Measurements from ENCODE around the gene COL27A1.

COL27A1 gene

GRCh38 chr9:114228016-114228808 lies 72.9 kb downstream of the COL27A1 start:
- Histone ChIP-seq H2AK5ac (ENCODE audit: low read depth, low read length) (peak overlapping the region; percentile 70), H3K23ac (ENCODE audit: low read depth, low read length, poor library complexity) (no peak overlapping the region), H2BK12ac (ENCODE audit: low read length) (no peak overlapping the region), H3K79me1 (ENCODE audit: low read depth, low read length) (no peaks in the 10 kb centered on the region), H3K27me3 (ENCODE audit: control insufficient read depth in 3 of 3, insufficient read depth in 3 of 3, low read depth in 1 of 3, low read length in 3 of 3) (no peaks in the 10 kb centered on the region), H3K9ac (ENCODE audit: low read depth, low read length, poor library complexity) (peak overlapping the region; percentile 9), H4K91ac (ENCODE audit: low read depth, low read length, poor library complexity) (no peak overlapping the region), H3K4me1 (ENCODE audit: control insufficient read depth in 2 of 2, insufficient read depth in 1 of 2, low read depth in 1 of 2, low read length in 2 of 2) (peaks cover 24 to 52% of the 10 kb centered on the region in 2 donors), H3K27ac (replicated peaks; ENCODE audit: low read length) (no peak overlapping the region), H3K9me3 (replicated peaks in 1 of 2; ENCODE audit: control insufficient read depth in 2 of 2, insufficient read depth in 1 of 2, low read depth in 1 of 2, low read length in 2 of 2) (no peaks in the 10 kb centered on the region), H2BK15ac (ENCODE audit: low read length) (no peak overlapping the region), H3K4ac (ENCODE audit: low read length) (no peak overlapping the region), H3K36me3 (replicated peaks in 1 of 2; ENCODE audit: control insufficient read depth in 2 of 2, insufficient read depth in 2 of 2, low read length in 2 of 2) (no peaks in the 10 kb centered on the region), H3K14ac (ENCODE audit: low read length) (no peak overlapping the region), H3K4me2 (ENCODE audit: insufficient read depth, low read length, poor library complexity, severe bottlenecking) (no peak overlapping the region), H2BK120ac (ENCODE audit: low read depth, low read length) (no peak overlapping the region), H3K4me3 (ENCODE audit: low read length in 2 of 2) (no peak overlapping the region), H2AFZ (ENCODE audit: low read length) (peak overlapping the region; percentile 11), H3K18ac (ENCODE audit: low read length) (peak overlapping the region; percentile 24), H4K8ac (ENCODE audit: low read depth, low read length) (no peak overlapping the region), H2BK5ac (ENCODE audit: low read length) (peak overlapping the region; percentile 15)
- WGBS, 2 donors (ENCODE audit: extremely low coverage in 2 of 2, insufficient read length in 2 of 2, insufficient replicate concordance in 1 of 2), result no CpG with 5 or more reads among the region's 17 CpGs
- DNase-seq (ENCODE audit: low spot score), result no peak

- Histone ChIP-seq H3K4me1 (ENCODE audit: control insufficient read depth in 2 of 2, insufficient read depth in 1 of 2, low read depth in 1 of 2, low read length in 2 of 2) (peaks cover 22 to 47% of the 10 kb centered on the region in 2 donors), H3K4ac (ENCODE audit: low read length) (no peak overlapping the region), H3K18ac (ENCODE audit: low read length) (no peak overlapping the region), H4K91ac (ENCODE audit: low read depth, low read length, poor library complexity) (no peak overlapping the region), H2BK120ac (ENCODE audit: low read depth, low read length) (no peak overlapping the region), H2BK12ac (ENCODE audit: low read length) (no peak overlapping the region), H3K4me3 (ENCODE audit: low read length in 2 of 2) (no peak overlapping the region), H3K27me3 (ENCODE audit: control insufficient read depth in 3 of 3, insufficient read depth in 3 of 3, low read depth in 1 of 3, low read length in 3 of 3) (no peaks in the 10 kb centered on the region), H3K23ac (ENCODE audit: low read depth, low read length, poor library complexity) (no peak overlapping the region), H3K14ac (ENCODE audit: low read length) (no peak overlapping the region), H2BK15ac (ENCODE audit: low read length) (no peak overlapping the region), H3K36me3 (replicated peaks in 1 of 2; ENCODE audit: control insufficient read depth in 2 of 2, insufficient read depth in 2 of 2, low read length in 2 of 2) (no peaks in the 10 kb centered on the region), H2BK5ac (ENCODE audit: low read length) (no peak overlapping the region), H2AFZ (ENCODE audit: low read length) (no peak overlapping the region), H3K9ac (ENCODE audit: low read depth, low read length, poor library complexity) (no peak overlapping the region), H3K9me3 (replicated peaks in 1 of 2; ENCODE audit: control insufficient read depth in 2 of 2, insufficient read depth in 1 of 2, low read depth in 1 of 2, low read length in 2 of 2) (no peaks in the 10 kb centered on the region), H2AK5ac (ENCODE audit: low read depth, low read length) (no peak overlapping the region), H3K79me1 (ENCODE audit: low read depth, low read length) (no peaks in the 10 kb centered on the region), H3K4me2 (ENCODE audit: insufficient read depth, low read length, poor library complexity, severe bottlenecking) (no peak overlapping the region), H3K27ac (replicated peaks; ENCODE audit: low read length) (no peak overlapping the region), H4K8ac (ENCODE audit: low read depth, low read length) (no peak overlapping the region)
- DNase-seq (ENCODE audit: low spot score), result no peak
- no CpG with 5 or more reads among the region's 6 CpGs for WGBS, 2 donors (ENCODE audit: extremely low coverage in 2 of 2, insufficient read length in 2 of 2, insufficient replicate concordance in 1 of 2)
These were observed 74.0 kb downstream of the COL27A1 start for GRCh38 chr9:114229295-114229694.

- Histone ChIP-seq H3K4ac (ENCODE audit: low read length) (no peak overlapping the region), H3K4me2 (ENCODE audit: insufficient read depth, low read length, poor library complexity, severe bottlenecking) (no peak overlapping the region), H4K91ac (ENCODE audit: low read depth, low read length, poor library complexity) (no peak overlapping the region), H2BK12ac (ENCODE audit: low read length) (no peak overlapping the region), H3K9me3 (replicated peaks in 1 of 2; ENCODE audit: control insufficient read depth in 2 of 2, insufficient read depth in 1 of 2, low read depth in 1 of 2, low read length in 2 of 2) (no peaks in the 10 kb centered on the region), H3K79me1 (ENCODE audit: low read depth, low read length) (no peaks in the 10 kb centered on the region), H3K18ac (ENCODE audit: low read length) (peak overlapping the region; percentile 9), H3K14ac (ENCODE audit: low read length) (peak overlapping the region; percentile 2), H3K27me3 (ENCODE audit: control insufficient read depth in 3 of 3, insufficient read depth in 3 of 3, low read depth in 1 of 3, low read length in 3 of 3) (no peaks in the 10 kb centered on the region), H3K9ac (ENCODE audit: low read depth, low read length, poor library complexity) (no peak overlapping the region), H2AK5ac (ENCODE audit: low read depth, low read length) (peak overlapping the region; percentile 25), H3K36me3 (replicated peaks in 1 of 2; ENCODE audit: control insufficient read depth in 2 of 2, insufficient read depth in 2 of 2, low read length in 2 of 2) (no peaks in the 10 kb centered on the region), H4K8ac (ENCODE audit: low read depth, low read length) (no peak overlapping the region), H2AFZ (ENCODE audit: low read length) (no peak overlapping the region), H3K4me3 (ENCODE audit: low read length in 2 of 2) (no peak overlapping the region), H3K27ac (replicated peaks; ENCODE audit: low read length) (no peak overlapping the region), H2BK15ac (ENCODE audit: low read length) (no peak overlapping the region), H3K23ac (ENCODE audit: low read depth, low read length, poor library complexity) (no peak overlapping the region), H3K4me1 (ENCODE audit: control insufficient read depth in 2 of 2, insufficient read depth in 1 of 2, low read depth in 1 of 2, low read length in 2 of 2) (peaks cover 23 to 45% of the 10 kb centered on the region in 2 donors), H2BK120ac (ENCODE audit: low read depth, low read length) (no peak overlapping the region), H2BK5ac (ENCODE audit: low read length) (no peak overlapping the region)
- no CpG with 5 or more reads among the region's 8 CpGs for WGBS, 2 donors (ENCODE audit: extremely low coverage in 2 of 2, insufficient read length in 2 of 2, insufficient replicate concordance in 1 of 2)
- DNase-seq (ENCODE audit: low spot score), result no peak
These were observed 74.7 kb downstream of the COL27A1 start for GRCh38 chr9:114230068-114230467.

GRCh38 chr9:114231273-114231672 lies 75.9 kb downstream of the COL27A1 start:
- Histone ChIP-seq H3K9me3 (replicated peaks in 1 of 2; ENCODE audit: control insufficient read depth in 2 of 2, insufficient read depth in 1 of 2, low read depth in 1 of 2, low read length in 2 of 2) (no peaks in the 10 kb centered on the region), H2BK120ac (ENCODE audit: low read depth, low read length) (no peak overlapping the region), H3K9ac (ENCODE audit: low read depth, low read length, poor library complexity) (no peak overlapping the region), H3K27me3 (ENCODE audit: control insufficient read depth in 3 of 3, insufficient read depth in 3 of 3, low read depth in 1 of 3, low read length in 3 of 3) (no peaks in the 10 kb centered on the region), H3K4me1 (ENCODE audit: control insufficient read depth in 2 of 2, insufficient read depth in 1 of 2, low read depth in 1 of 2, low read length in 2 of 2) (peaks cover 27 to 36% of the 10 kb centered on the region in 2 donors), H3K18ac (ENCODE audit: low read length) (no peak overlapping the region), H2BK5ac (ENCODE audit: low read length) (no peak overlapping the region), H4K8ac (ENCODE audit: low read depth, low read length) (no peak overlapping the region), H3K4ac (ENCODE audit: low read length) (no peak overlapping the region), H3K23ac (ENCODE audit: low read depth, low read length, poor library complexity) (peak overlapping the region; percentile 52), H3K4me2 (ENCODE audit: insufficient read depth, low read length, poor library complexity, severe bottlenecking) (no peak overlapping the region), H2BK15ac (ENCODE audit: low read length) (peak overlapping the region; percentile 54), H3K27ac (replicated peaks; ENCODE audit: low read length) (no peak overlapping the region), H3K14ac (ENCODE audit: low read length) (no peak overlapping the region), H3K36me3 (replicated peaks in 1 of 2; ENCODE audit: control insufficient read depth in 2 of 2, insufficient read depth in 2 of 2, low read length in 2 of 2) (no peaks in the 10 kb centered on the region), H2AK5ac (ENCODE audit: low read depth, low read length) (no peak overlapping the region), H2AFZ (ENCODE audit: low read length) (no peak overlapping the region), H2BK12ac (ENCODE audit: low read length) (no peak overlapping the region), H3K79me1 (ENCODE audit: low read depth, low read length) (no peaks in the 10 kb centered on the region), H3K4me3 (ENCODE audit: low read length in 2 of 2) (no peak overlapping the region), H4K91ac (ENCODE audit: low read depth, low read length, poor library complexity) (no peak overlapping the region)
- no CpG with 5 or more reads among the region's 6 CpGs for WGBS, 2 donors (ENCODE audit: extremely low coverage in 2 of 2, insufficient read length in 2 of 2, insufficient replicate concordance in 1 of 2)
- no peak for DNase-seq (ENCODE audit: low spot score)

Measured in neuronal stem cell (in vitro differentiated cells).